ENCODE measurements around the gene INIP.

The INIP gene

DNA sequence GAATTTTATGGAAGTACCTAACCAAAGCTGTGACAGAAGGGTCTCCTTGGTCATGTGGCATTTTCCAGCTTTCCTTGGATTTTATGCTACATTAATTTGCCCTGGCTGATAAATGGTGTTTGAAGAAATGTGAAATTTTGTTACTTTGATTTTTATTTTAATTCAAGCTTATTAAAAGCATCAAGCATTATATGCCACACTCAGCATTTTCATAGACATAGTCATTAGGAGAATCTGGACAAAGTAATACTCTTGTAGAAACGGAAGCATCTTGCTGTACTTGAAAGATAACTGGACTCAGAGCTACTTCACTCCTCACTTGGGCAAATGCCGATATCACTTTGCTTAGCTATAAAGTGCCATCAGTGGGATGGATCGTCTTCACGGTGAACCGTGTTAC lies 54.2 kb downstream of the INIP start (continued):
- no peak for TF ChIP-seq ZBTB21 (tag by site-specific recombination; IDR thresholded peaks at IDR 0.05)
- TF ChIP-seq ZNF2 (tag by site-specific recombination; IDR thresholded peaks at IDR 0.05) = no peak
- no peak for TF ChIP-seq ZXDB (tag by site-specific recombination; IDR thresholded peaks at IDR 0.05)

DNA sequence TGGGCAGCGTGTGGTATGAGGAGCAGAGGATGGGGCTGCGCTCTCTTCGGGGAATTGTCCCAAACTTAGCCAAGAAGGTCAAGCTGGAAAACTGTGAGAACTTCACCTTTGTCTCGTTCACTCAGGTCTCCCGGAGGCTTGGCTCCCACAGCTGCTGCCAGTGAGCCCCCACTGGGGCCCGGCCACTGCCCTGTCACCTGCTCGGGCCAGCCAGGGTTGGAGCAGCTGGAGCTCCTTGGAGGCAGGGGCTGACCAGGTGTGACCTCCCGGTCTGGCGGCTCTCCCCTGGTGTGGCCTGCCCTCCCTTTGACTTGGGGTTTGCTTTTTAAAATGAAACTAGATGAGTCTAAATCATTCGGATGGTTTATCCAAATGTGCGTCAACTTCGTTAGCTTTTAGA lies 58.0 kb downstream of the INIP start:
- Histone ChIP-seq H3K4me1 (ENCODE audit: control insufficient read depth, insufficient read depth, low read length) (no peaks in the 10 kb centered on the region), H3K4me3 (ENCODE audit: low read depth, low read length) (no peak overlapping the region), H3K27ac (ENCODE audit: extremely low read depth, low read depth, low read length) (no peak overlapping the region), H3K36me3 (ENCODE audit: control insufficient read depth in 2 of 2, insufficient read depth in 1 of 2, low read length in 2 of 2) (peaks cover 0 to 9% of the 10 kb centered on the region in 2 experiments; a peak in 1 of 3 replicates), H3K9me3 (ENCODE audit: control insufficient read depth, insufficient read depth, low read depth, low read length) (no peaks in the 10 kb centered on the region)
- TF ChIP-seq ZNF791 (tag by site-specific recombination; IDR thresholded peaks at IDR 0.05) (no peak), ZNF792 (tag by site-specific recombination; IDR thresholded peaks at IDR 0.05) (no peak), HOXD13 (CRISPR knock-in tag; IDR thresholded peaks at IDR 0.05; ENCODE audit: borderline replicate concordance) (no peak), OVOL3 (tag by site-specific recombination; IDR thresholded peaks at IDR 0.05) (no peak), SCRT1 (tag by site-specific recombination; IDR thresholded peaks at IDR 0.05; ENCODE audit: borderline replicate concordance) (no peak), KLF1 (tag by site-specific recombination; IDR thresholded peaks at IDR 0.05) (no peak), ZNF24 (tag by site-specific recombination; IDR thresholded peaks at IDR 0.05) (no peak)
- TF ChIP-seq, protein P1, sequence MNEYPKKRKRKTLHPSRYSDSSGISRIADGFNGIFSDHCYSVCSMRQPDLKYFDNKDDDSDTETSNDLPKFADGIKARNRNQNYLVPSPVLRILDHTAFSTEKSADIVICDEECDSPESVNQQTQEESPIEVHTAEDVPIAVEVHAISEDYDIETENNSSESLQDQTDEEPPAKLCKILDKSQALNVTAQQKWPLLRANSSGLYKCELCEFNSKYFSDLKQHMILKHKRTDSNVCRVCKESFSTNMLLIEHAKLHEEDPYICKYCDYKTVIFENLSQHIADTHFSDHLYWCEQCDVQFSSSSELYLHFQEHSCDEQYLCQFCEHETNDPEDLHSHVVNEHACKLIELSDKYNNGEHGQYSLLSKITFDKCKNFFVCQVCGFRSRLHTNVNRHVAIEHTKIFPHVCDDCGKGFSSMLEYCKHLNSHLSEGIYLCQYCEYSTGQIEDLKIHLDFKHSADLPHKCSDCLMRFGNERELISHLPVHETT (tag by site-specific recombination; IDR thresholded peaks at IDR 0.05) = no peak
- TF ChIP-seq, protein P2, sequence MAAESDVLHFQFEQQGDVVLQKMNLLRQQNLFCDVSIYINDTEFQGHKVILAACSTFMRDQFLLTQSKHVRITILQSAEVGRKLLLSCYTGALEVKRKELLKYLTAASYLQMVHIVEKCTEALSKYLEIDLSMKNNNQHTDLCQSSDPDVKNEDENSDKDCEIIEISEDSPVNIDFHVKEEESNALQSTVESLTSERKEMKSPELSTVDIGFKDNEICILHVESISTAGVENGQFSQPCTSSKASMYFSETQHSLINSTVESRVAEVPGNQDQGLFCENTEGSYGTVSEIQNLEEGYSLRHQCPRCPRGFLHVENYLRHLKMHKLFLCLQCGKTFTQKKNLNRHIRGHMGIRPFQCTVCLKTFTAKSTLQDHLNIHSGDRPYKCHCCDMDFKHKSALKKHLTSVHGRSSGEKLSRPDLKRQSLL (tag by site-specific recombination; IDR thresholded peaks at IDR 0.05) = no peak
- TF ChIP-seq, protein P3, sequence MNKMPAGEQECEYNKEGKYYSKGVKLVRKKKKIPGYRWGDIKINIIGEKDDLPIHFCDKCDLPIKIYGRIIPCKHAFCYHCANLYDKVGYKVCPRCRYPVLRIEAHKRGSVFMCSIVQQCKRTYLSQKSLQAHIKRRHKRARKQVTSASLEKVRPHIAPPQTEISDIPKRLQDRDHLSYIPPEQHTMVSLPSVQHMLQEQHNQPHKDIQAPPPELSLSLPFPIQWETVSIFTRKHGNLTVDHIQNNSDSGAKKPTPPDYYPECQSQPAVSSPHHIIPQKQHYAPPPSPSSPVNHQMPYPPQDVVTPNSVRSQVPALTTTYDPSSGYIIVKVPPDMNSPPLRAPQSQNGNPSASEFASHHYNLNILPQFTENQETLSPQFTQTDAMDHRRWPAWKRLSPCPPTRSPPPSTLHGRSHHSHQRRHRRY (tag by site-specific recombination; IDR thresholded peaks at IDR 0.05) = no peak
- ChIA-PET CTCF (interaction anchor here (0.5 kb wide), 1 partner anchor 51 kb away, joined by 5 read pairs; no protein-coding TSS in a partner anchor), POLR2A (interaction anchor here (0.6 kb wide), 2 partner anchors 258 to 293 kb away, joined by 3 read pairs; no protein-coding TSS in a partner anchor)

DNA sequence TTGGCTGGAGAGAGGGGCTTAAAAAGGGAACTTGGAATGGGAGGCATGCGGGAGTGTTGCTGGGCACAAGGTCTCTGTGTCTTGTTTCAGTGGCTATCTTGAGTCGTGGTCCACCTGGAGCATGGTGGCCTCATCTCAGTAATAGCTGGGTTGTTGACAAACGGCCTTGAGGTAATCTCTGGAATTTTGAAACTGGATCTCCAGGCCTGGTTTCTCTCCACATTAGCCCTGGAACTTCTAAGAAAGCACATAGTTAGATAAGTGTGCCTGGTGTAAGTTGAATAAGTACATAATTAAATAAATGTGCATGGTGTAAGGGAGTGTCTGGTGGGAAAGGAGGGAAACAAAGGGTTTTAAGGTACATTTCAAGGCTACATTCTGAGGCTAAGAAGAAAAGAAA lies 62.2 kb downstream of the INIP start:
- ChIA-PET CTCF (no interaction called here), POLR2A (no interaction called here)
- no peaks in the 10 kb centered on the region for H3K9me3 ChIP-seq (ENCODE audit: control insufficient read depth, insufficient read depth, low read depth, low read length)
- H3K36me3 ChIP-seq (ENCODE audit: control insufficient read depth in 2 of 2, insufficient read depth in 1 of 2, low read length in 2 of 2) = peaks cover 0 to 9% of the 10 kb centered on the region in 2 experiments; a peak in 1 of 3 replicates
- H3K4me1 ChIP-seq (ENCODE audit: control insufficient read depth, insufficient read depth, low read length) = no peaks in the 10 kb centered on the region
- H3K27ac ChIP-seq (ENCODE audit: extremely low read depth, low read depth, low read length) = no peak overlapping the region
- H3K4me3 ChIP-seq (ENCODE audit: low read depth, low read length) = no peak overlapping the region
- TF ChIP-seq ZSCAN18 (tag by site-specific recombination; IDR thresholded peaks at IDR 0.05) = no peak
- TF ChIP-seq ZNF48 (tag by site-specific recombination; IDR thresholded peaks at IDR 0.05) = no peak
- no peak for TF ChIP-seq SP3 (tag by site-specific recombination; IDR thresholded peaks at IDR 0.05)
- no peak for TF ChIP-seq HOXC10 (CRISPR knock-in tag; IDR thresholded peaks at IDR 0.05)
- TF ChIP-seq, protein P4, sequence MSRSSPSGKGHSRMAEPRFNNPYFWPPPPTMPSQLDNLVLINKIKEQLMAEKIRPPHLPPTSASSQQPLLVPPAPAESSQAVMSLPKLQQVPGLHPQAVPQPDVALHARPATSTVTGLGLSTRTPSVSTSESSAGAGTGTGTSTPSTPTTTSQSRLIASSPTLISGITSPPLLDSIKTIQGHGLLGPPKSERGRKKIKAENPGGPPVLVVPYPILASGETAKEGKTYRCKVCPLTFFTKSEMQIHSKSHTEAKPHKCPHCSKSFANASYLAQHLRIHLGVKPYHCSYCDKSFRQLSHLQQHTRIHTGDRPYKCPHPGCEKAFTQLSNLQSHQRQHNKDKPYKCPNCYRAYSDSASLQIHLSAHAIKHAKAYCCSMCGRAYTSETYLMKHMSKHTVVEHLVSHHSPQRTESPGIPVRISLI (tag by site-specific recombination; IDR thresholded peaks at IDR 0.05) = no peak
- TF ChIP-seq ZNF214 (tag by site-specific recombination; IDR thresholded peaks at IDR 0.05; ENCODE audit: borderline replicate concordance) = no peak
- no peak for TF ChIP-seq ZNF426 (tag by site-specific recombination; IDR thresholded peaks at IDR 0.05)
- no peak for TF ChIP-seq ZNF473 (tag by site-specific recombination; IDR thresholded peaks at IDR 0.05)
- no peak for TF ChIP-seq ZNF621 (tag by site-specific recombination; IDR thresholded peaks at IDR 0.05)
- TF ChIP-seq, protein P5, sequence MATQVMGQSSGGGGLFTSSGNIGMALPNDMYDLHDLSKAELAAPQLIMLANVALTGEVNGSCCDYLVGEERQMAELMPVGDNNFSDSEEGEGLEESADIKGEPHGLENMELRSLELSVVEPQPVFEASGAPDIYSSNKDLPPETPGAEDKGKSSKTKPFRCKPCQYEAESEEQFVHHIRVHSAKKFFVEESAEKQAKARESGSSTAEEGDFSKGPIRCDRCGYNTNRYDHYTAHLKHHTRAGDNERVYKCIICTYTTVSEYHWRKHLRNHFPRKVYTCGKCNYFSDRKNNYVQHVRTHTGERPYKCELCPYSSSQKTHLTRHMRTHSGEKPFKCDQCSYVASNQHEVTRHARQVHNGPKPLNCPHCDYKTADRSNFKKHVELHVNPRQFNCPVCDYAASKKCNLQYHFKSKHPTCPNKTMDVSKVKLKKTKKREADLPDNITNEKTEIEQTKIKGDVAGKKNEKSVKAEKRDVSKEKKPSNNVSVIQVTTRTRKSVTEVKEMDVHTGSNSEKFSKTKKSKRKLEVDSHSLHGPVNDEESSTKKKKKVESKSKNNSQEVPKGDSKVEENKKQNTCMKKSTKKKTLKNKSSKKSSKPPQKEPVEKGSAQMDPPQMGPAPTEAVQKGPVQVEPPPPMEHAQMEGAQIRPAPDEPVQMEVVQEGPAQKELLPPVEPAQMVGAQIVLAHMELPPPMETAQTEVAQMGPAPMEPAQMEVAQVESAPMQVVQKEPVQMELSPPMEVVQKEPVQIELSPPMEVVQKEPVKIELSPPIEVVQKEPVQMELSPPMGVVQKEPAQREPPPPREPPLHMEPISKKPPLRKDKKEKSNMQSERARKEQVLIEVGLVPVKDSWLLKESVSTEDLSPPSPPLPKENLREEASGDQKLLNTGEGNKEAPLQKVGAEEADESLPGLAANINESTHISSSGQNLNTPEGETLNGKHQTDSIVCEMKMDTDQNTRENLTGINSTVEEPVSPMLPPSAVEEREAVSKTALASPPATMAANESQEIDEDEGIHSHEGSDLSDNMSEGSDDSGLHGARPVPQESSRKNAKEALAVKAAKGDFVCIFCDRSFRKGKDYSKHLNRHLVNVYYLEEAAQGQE (tag by site-specific recombination; IDR thresholded peaks at IDR 0.05) = no peak
- no peak for TF ChIP-seq ZNF544 (tag by site-specific recombination; IDR thresholded peaks at IDR 0.05)
- no peak for TF ChIP-seq ZNF114 (tag by site-specific recombination; IDR thresholded peaks at IDR 0.05)
- TF ChIP-seq ZNF221 (tag by site-specific recombination; IDR thresholded peaks at IDR 0.05; ENCODE audit: borderline replicate concordance) = no peak
- no peak for TF ChIP-seq ZNF792 (tag by site-specific recombination; IDR thresholded peaks at IDR 0.05)
